Endothelial cell of umbilical vein (primary cell): Measurements from ENCODE around the gene CGB8.
"Not testable (repeated sequence)": the region's sequence is repeated elsewhere in the genome, so short reads cannot be mapped to it uniquely, and the experiment has no call there.

Experiments
- CTCF ChIP-seq, 2 donors: IDR thresholded peaks; 1 replicate in 1 of 2; 2 replicates in 1 of 2; pipeline ENCODE4 v1.5.1; 2011; ENCODE audit warnings: low read length in 2 of 2, mild to moderate bottlenecking in 2 of 2, moderate library complexity in 2 of 2, control low read depth in 1 of 2, inconsistent platforms in 1 of 2, low read depth in 1 of 2; ENCODE audit not compliant: insufficient read depth in 1 of 2; ENCODE audit errors: extremely low read depth in 1 of 2
- EZH2 ChIP-seq: IDR thresholded peaks from 2 replicates; pipeline ENCODE4 v1.6.1; 2012; ENCODE audit warnings: borderline replicate concordance, low read depth, mild to moderate bottlenecking, moderate library complexity, low read length, inconsistent platforms; ENCODE audit not compliant: severe bottlenecking
- POLR2A ChIP-seq: IDR thresholded peaks from 2 replicates; pipeline ENCODE4 v1.6.1; 2012; ENCODE audit warnings: low read depth, mild to moderate bottlenecking, control low read depth, low read length

- TF ChIP-seq CTCF (IDR thresholded peaks at IDR 0.05; ENCODE audit: extremely low read depth in 1 of 2, insufficient read depth in 1 of 2, low read depth in 1 of 2, low read length in 2 of 2); POLR2A; EZH2: not testable (repeated sequence)
Observed at GRCh38 chr19:49039736-49040135, 9.2 kb downstream of the CGB8 start.
